Measurements from ENCODE around the gene SLIT3.

- TF ChIP-seq ZNF70 (CRISPR knock-in tag; IDR thresholded peaks at IDR 0.05) (no peak), ZNF8 (CRISPR knock-in tag; IDR thresholded peaks at IDR 0.05) (no peak), TOX (CRISPR knock-in tag; IDR thresholded peaks at IDR 0.05; ENCODE audit: borderline replicate concordance) (no peak), CREB5 (CRISPR knock-in tag; IDR thresholded peaks at IDR 0.05; ENCODE audit: low read depth) (no peak), GLIS3 (CRISPR knock-in tag; IDR thresholded peaks at IDR 0.05) (no peak), PATZ1 (CRISPR knock-in tag; IDR thresholded peaks at IDR 0.05; ENCODE audit: borderline replicate concordance) (no peak), ARNTL (CRISPR knock-in tag; IDR thresholded peaks at IDR 0.05; ENCODE audit: borderline replicate concordance, low read depth) (no peak), POU6F1 (CRISPR knock-in tag; IDR thresholded peaks at IDR 0.05; ENCODE audit: borderline replicate concordance, low read depth) (no peak), OSR1 (CRISPR knock-in tag; IDR thresholded peaks at IDR 0.05) (no peak), ZFP30 (CRISPR knock-in tag; IDR thresholded peaks at IDR 0.05) (no peak), ZFP3 (CRISPR knock-in tag; IDR thresholded peaks at IDR 0.05) (no peak), PPARA (CRISPR knock-in tag; IDR thresholded peaks at IDR 0.05; ENCODE audit: borderline replicate concordance) (no peak), SNAI2 (CRISPR knock-in tag; IDR thresholded peaks at IDR 0.05) (no peak), RARB (CRISPR knock-in tag; IDR thresholded peaks at IDR 0.05) (no peak)
These were observed 640.2 kb downstream of the SLIT3 start for GRCh38 chr5:168660691-168661090.

Measured in SK-N-SH treated with all-trans-retinoic acid at 6 μM for 48 hours (cell line).